GM18502 (cell line): ENCODE results near the gene ESRRB.

ENCODE experiments used
- ATAC-seq: cut with Tn5 transposase; IDR thresholded peaks from one replicate; pipeline ENCODE4 v1.9.1; 2021; ENCODE audit warnings: mild to moderate bottlenecking; ENCODE audit not compliant: unreplicated experiment, poor library complexity

ESRRB gene

GRCh38 chr14:76351941-76352340 lies 24.0 kb upstream of the ESRRB start:
- ATAC-seq: no peak

- no peak for ATAC-seq
Measured at GRCh38 chr14:76352639-76353281, 23.2 kb upstream of the ESRRB start.

GRCh38 chr14:76354310-76354709 lies 21.6 kb upstream of the ESRRB start:
- no peak for ATAC-seq

GRCh38 chr14:76355771-76356170 lies 20.2 kb upstream of the ESRRB start:
- no peak for ATAC-seq

- no peak for ATAC-seq
Measured at GRCh38 chr14:76371066-76371465, 4.9 kb upstream of the ESRRB start.

- no peak for ATAC-seq
Measured at GRCh38 chr14:76373456-76373855, 2.5 kb upstream of the ESRRB start.

- ATAC-seq: no peak
Measured at GRCh38 chr14:76375484-76375883, 453 bp upstream of the ESRRB start.

- ATAC-seq: no peak
Measured at GRCh38 chr14:76376409-76376877, 506 bp downstream of the ESRRB start.

- no peak for ATAC-seq
Measured at GRCh38 chr14:76376878-76377734, 1.2 kb downstream of the ESRRB start.

- ATAC-seq: no peak
Measured at GRCh38 chr14:76377735-76378074, 1.8 kb downstream of the ESRRB start.

GRCh38 chr14:76380991-76381390 lies 5.1 kb downstream of the ESRRB start:
- ATAC-seq: no peak

GRCh38 chr14:76381817-76382494 lies 6.0 kb downstream of the ESRRB start:
- ATAC-seq: no peak

GRCh38 chr14:76382495-76382832 lies 6.5 kb downstream of the ESRRB start:
- no peak for ATAC-seq

- no peak for ATAC-seq
Measured at GRCh38 chr14:76385435-76385834, 9.5 kb downstream of the ESRRB start.

- peak; percentile 65 for ATAC-seq
Measured at GRCh38 chr14:76386944-76387782, 11.2 kb downstream of the ESRRB start.

- no peak for ATAC-seq
Measured at GRCh38 chr14:76389841-76390240, 13.9 kb downstream of the ESRRB start.

GRCh38 chr14:76390621-76391020 lies 14.7 kb downstream of the ESRRB start:
- ATAC-seq: no peak

- no peak for ATAC-seq
Measured at GRCh38 chr14:76391981-76392690, 16.2 kb downstream of the ESRRB start.

GRCh38 chr14:76394569-76394968 lies 18.6 kb downstream of the ESRRB start:
- ATAC-seq: no peak

GRCh38 chr14:76395161-76395560 lies 19.2 kb downstream of the ESRRB start:
- ATAC-seq: no peak
